Germinal center (tissue), 1 donor: Measurements from ENCODE around the gene BAHCC1.

Source experiments
- DNase-seq: peaks from one replicate; pipeline ENCODE4 v3.0.0; 2012; ENCODE audit warnings: mixed read lengths, low spot score

The BAHCC1 gene

GRCh38 chr17:81493198-81494038, 98.2 kb downstream of the BAHCC1 start:
- DNase-seq: no peak

- DNase-seq: no peak
These were observed 99.5 kb downstream of the BAHCC1 start for GRCh38 chr17:81494626-81495377.

GRCh38 chr17:81498953-81499600, 103.8 kb downstream of the BAHCC1 start:
- DNase-seq: no peak

GRCh38 chr17:81499601-81499970, 104.3 kb downstream of the BAHCC1 start:
- DNase-seq: no peak

GRCh38 chr17:81500047-81500446, 104.8 kb downstream of the BAHCC1 start:
- DNase-seq: no peak

- no peak for DNase-seq
These were observed 107.3 kb downstream of the BAHCC1 start for GRCh38 chr17:81502471-81503017.

- DNase-seq: no peak
These were observed 108.4 kb downstream of the BAHCC1 start for GRCh38 chr17:81503619-81504018.

- DNase-seq: no peak
These were observed 113.5 kb downstream of the BAHCC1 start for GRCh38 chr17:81508639-81509206.

- DNase-seq: no peak
These were observed 114.1 kb downstream of the BAHCC1 start for GRCh38 chr17:81509207-81509971.

GRCh38 chr17:81509972-81510784, 114.9 kb downstream of the BAHCC1 start:
- DNase-seq: no peak

GRCh38 chr17:81510785-81511553, 115.7 kb downstream of the BAHCC1 start:
- DNase-seq: no peak

GRCh38 chr17:81511554-81511803, 116.2 kb downstream of the BAHCC1 start:
- DNase-seq: no peak

GRCh38 chr17:81511804-81512561, 116.7 kb downstream of the BAHCC1 start:
- DNase-seq: no peak

GRCh38 chr17:81512562-81513371, 117.5 kb downstream of the BAHCC1 start, which contains the start of gene ACTG1:
Gene ACTG1 (minus strand): TSS chr17:81512799. CDS start chr17:81512354, 445 bp downstream.
- peak; percentile 95 for DNase-seq

GRCh38 chr17:81513372-81513752, 118.1 kb downstream of the BAHCC1 start:
- DNase-seq: peak; percentile 69

GRCh38 chr17:81513753-81514488, 118.7 kb downstream of the BAHCC1 start:
- peak; percentile 39 for DNase-seq

- no peak for DNase-seq
These were observed 119.2 kb downstream of the BAHCC1 start for GRCh38 chr17:81514489-81514738.
